Activated T-helper 17 cell treated with anti-CD3 and anti-CD28 coated beads, Interleukin-2, amount 50 U/mL, for 72 hours (primary cell): ENCODE measurements around the gene KCNG2. TPM values are rescaled to one million over a fixed set of nuclear protein-coding genes. Genes with fewer than 3 reads are reported as not detected.
A peak's percentile ranks its signal among the peaks of the same experiment; 100 is the strongest.

Experiments
- ATAC-seq: fragments of 150-1000 bp; cut with Tn5 transposase; replicated peaks from 2 replicates; pipeline ENCODE4 v1.10.0; 2021; ENCODE audit warnings: mild to moderate bottlenecking, moderate library complexity
- H3K27ac Mint-ChIP-seq: one replicate; pipeline ENCODE4 v1.8.0; 2022; ENCODE audit warnings: mixed read lengths
- H3K27me3 Mint-ChIP-seq: one replicate; pipeline ENCODE4 v1.8.0; 2022; ENCODE audit warnings: mixed read lengths
- H3K36me3 Mint-ChIP-seq: one replicate; pipeline ENCODE4 v1.8.0; 2022; ENCODE audit warnings: low read depth, mild to moderate bottlenecking, mixed read lengths
- H3K4me1 Mint-ChIP-seq: one replicate; pipeline ENCODE4 v1.8.0; 2022; ENCODE audit warnings: mixed read lengths
- H3K4me3 Mint-ChIP-seq: one replicate; pipeline ENCODE4 v1.8.0; 2022; ENCODE audit warnings: mild to moderate bottlenecking, mixed read lengths
- H3K9me3 Mint-ChIP-seq: one replicate; pipeline ENCODE4 v1.8.0; 2022; ENCODE audit warnings: mixed read lengths
- total RNA-seq, 2 donors: library from RNA; stranded (reverse); gene quantifications; one replicate each; pipeline ENCODE4 v1.2.3, GENCODE V29; 2022

KCNG2 gene
- total RNA-seq, 2 donors from 2014 or later, result not detected

GRCh38 chr18:79940126-79940813 lies 142.5 kb downstream of the KCNG2 start:
- H3K4me3 Mint-ChIP-seq, result no peak overlapping the region
- H3K27ac Mint-ChIP-seq, result no peak overlapping the region
- ATAC-seq, result no peak
- peaks cover 7% of the 10 kb centered on the region for H3K9me3 Mint-ChIP-seq
- H3K4me1 Mint-ChIP-seq, result peaks cover 15% of the 10 kb centered on the region
- H3K27me3 Mint-ChIP-seq, result no peaks in the 10 kb centered on the region
- H3K36me3 Mint-ChIP-seq, result peaks cover 62% of the 10 kb centered on the region

GRCh38 chr18:79940814-79941472 lies 143.2 kb downstream of the KCNG2 start:
- no peak for ATAC-seq
- Mint-ChIP-seq H3K27me3 (no peaks in the 10 kb centered on the region), H3K27ac (no peak overlapping the region), H3K36me3 (peaks cover 55% of the 10 kb centered on the region), H3K4me3 (no peak overlapping the region), H3K9me3 (peaks cover under 1% of the 10 kb centered on the region), H3K4me1 (peaks cover 16% of the 10 kb centered on the region)

GRCh38 chr18:79941473-79942119 lies 143.9 kb downstream of the KCNG2 start:
- Mint-ChIP-seq H3K36me3 (peaks cover 49% of the 10 kb centered on the region), H3K4me3 (no peak overlapping the region), H3K9me3 (no peaks in the 10 kb centered on the region), H3K4me1 (peaks cover 16% of the 10 kb centered on the region), H3K27me3 (no peaks in the 10 kb centered on the region), H3K27ac (no peak overlapping the region)
- ATAC-seq, result no peak

- H3K9me3 Mint-ChIP-seq, result no peaks in the 10 kb centered on the region
- H3K27ac Mint-ChIP-seq, result no peak overlapping the region
- H3K4me3 Mint-ChIP-seq, result no peak overlapping the region
- peaks cover 47% of the 10 kb centered on the region for H3K36me3 Mint-ChIP-seq
- no peak for ATAC-seq
- peaks cover 16% of the 10 kb centered on the region for H3K4me1 Mint-ChIP-seq
- H3K27me3 Mint-ChIP-seq, result no peaks in the 10 kb centered on the region
These were observed 144.5 kb downstream of the KCNG2 start for GRCh38 chr18:79942211-79942610.

GRCh38 chr18:79942786-79943607 lies 145.3 kb downstream of the KCNG2 start:
- H3K4me1 Mint-ChIP-seq, result peaks cover 10% of the 10 kb centered on the region

GRCh38 chr18:79943608-79944125 lies 145.9 kb downstream of the KCNG2 start:
- Mint-ChIP-seq H3K9me3 (no peaks in the 10 kb centered on the region), H3K4me1 (peaks cover 10% of the 10 kb centered on the region), H3K36me3 (peaks cover 35% of the 10 kb centered on the region), H3K27me3 (no peaks in the 10 kb centered on the region), H3K4me3 (no peak overlapping the region), H3K27ac (no peak overlapping the region)
- ATAC-seq, result no peak

More at GRCh38 chr18:79942786-79943607, 145.3 kb downstream of the KCNG2 start:
- peaks cover 41% of the 10 kb centered on the region for H3K36me3 Mint-ChIP-seq
- no peaks in the 10 kb centered on the region for H3K9me3 Mint-ChIP-seq
- no peak overlapping the region for H3K4me3 Mint-ChIP-seq
- no peak for ATAC-seq
- H3K27ac Mint-ChIP-seq, result no peak overlapping the region
- no peaks in the 10 kb centered on the region for H3K27me3 Mint-ChIP-seq

- Mint-ChIP-seq H3K27ac (peak overlapping the region; percentile 63), H3K27me3 (no peaks in the 10 kb centered on the region), H3K9me3 (no peaks in the 10 kb centered on the region), H3K36me3 (peaks cover 29% of the 10 kb centered on the region), H3K4me1 (peaks cover 10% of the 10 kb centered on the region), H3K4me3 (peak overlapping the region; percentile 37)
- peak; percentile 72 for ATAC-seq
These were observed 146.5 kb downstream of the KCNG2 start for GRCh38 chr18:79944126-79944731.

GRCh38 chr18:79944746-79945117 lies 147.0 kb downstream of the KCNG2 start:
- Mint-ChIP-seq H3K4me3 (peak overlapping the region; percentile 37), H3K27ac (peak overlapping the region; percentile 63), H3K4me1 (peaks cover 13% of the 10 kb centered on the region), H3K27me3 (no peaks in the 10 kb centered on the region), H3K36me3 (peaks cover 27% of the 10 kb centered on the region), H3K9me3 (no peaks in the 10 kb centered on the region)
- ATAC-seq, result no peak

GRCh38 chr18:79945118-79946042 lies 147.6 kb downstream of the KCNG2 start:
- H3K9me3 Mint-ChIP-seq, result no peaks in the 10 kb centered on the region
- peaks cover 29% of the 10 kb centered on the region for H3K36me3 Mint-ChIP-seq
- H3K27ac Mint-ChIP-seq, result peak overlapping the region; percentile 63
- no peaks in the 10 kb centered on the region for H3K27me3 Mint-ChIP-seq
- peaks cover 16% of the 10 kb centered on the region for H3K4me1 Mint-ChIP-seq
- peak overlapping the region; percentile 37 for H3K4me3 Mint-ChIP-seq
- no peak for ATAC-seq

- Mint-ChIP-seq H3K9me3 (no peaks in the 10 kb centered on the region), H3K4me1 (peaks cover 16% of the 10 kb centered on the region), H3K27ac (no peak overlapping the region), H3K4me3 (no peak overlapping the region), H3K36me3 (peaks cover 25% of the 10 kb centered on the region), H3K27me3 (no peaks in the 10 kb centered on the region)
- no peak for ATAC-seq
These were observed 149.5 kb downstream of the KCNG2 start for GRCh38 chr18:79947054-79947755.

- Mint-ChIP-seq H3K4me3 (no peak overlapping the region), H3K4me1 (peaks cover 16% of the 10 kb centered on the region), H3K27ac (no peak overlapping the region), H3K9me3 (no peaks in the 10 kb centered on the region), H3K36me3 (peaks cover 17% of the 10 kb centered on the region), H3K27me3 (no peaks in the 10 kb centered on the region)
- ATAC-seq, result no peak
These were observed 150.3 kb downstream of the KCNG2 start for GRCh38 chr18:79947881-79948610.

GRCh38 chr18:79948719-79949411 lies 151.1 kb downstream of the KCNG2 start:
- Mint-ChIP-seq H3K4me1 (peaks cover 17% of the 10 kb centered on the region), H3K27ac (peak overlapping the region; percentile 70), H3K4me3 (peak overlapping the region; percentile 76), H3K27me3 (no peaks in the 10 kb centered on the region), H3K36me3 (peaks cover 17% of the 10 kb centered on the region), H3K9me3 (no peaks in the 10 kb centered on the region)
- no peak for ATAC-seq
